Measurements from ENCODE around the gene CRX. TPM values are rescaled to one million over a fixed set of nuclear protein-coding genes. Genes with fewer than 3 reads are reported as not detected.

Gene CRX
- total and polyA plus RNA-seq, 7 donors, result 0.01 TPM; not detected in 6

DNA sequence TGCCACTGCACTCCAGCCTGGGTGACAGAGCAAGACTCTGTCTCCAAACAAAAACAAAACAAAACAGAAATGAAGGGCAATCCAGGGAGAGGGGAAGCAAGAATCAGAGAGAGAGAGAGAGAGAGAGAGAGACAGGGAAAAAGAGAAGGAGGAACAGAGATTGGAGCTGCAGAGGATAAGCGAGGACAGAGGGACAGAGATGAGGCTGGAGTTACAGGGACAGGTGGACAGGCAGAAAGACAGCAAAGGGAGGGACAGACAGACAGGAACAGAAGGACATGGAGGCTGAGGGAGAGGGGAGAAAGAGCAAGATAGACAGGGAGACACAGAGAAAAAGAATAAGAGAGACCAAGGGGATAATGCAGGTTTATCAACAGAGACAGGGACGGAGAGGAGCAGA, 1.3 kb upstream of the CRX start:
- Histone ChIP-seq H3K27ac (no peak overlapping the region), H3K9me3 (no peaks in the 10 kb centered on the region), H3K4me3 (no peak overlapping the region), H3K36me3 (ENCODE audit: insufficient read depth in 1 of 2, low read depth in 1 of 2) (no peaks in the 10 kb centered on the region), H3K27me3 (ENCODE audit: insufficient read depth in 3 of 3, low read length in 2 of 3) (peaks cover 0 to 27% (median 5%) of the 10 kb centered on the region in 3 donors), H3K4me1 (no peaks in the 10 kb centered on the region)
- no peak for ATAC-seq
- no peak for DNase-seq
- WGBS, 3 donors, result 39 to 52% (median 45%) methylated on average over 2 of the region's 2 CpGs
- TF ChIP-seq, protein P1, sequence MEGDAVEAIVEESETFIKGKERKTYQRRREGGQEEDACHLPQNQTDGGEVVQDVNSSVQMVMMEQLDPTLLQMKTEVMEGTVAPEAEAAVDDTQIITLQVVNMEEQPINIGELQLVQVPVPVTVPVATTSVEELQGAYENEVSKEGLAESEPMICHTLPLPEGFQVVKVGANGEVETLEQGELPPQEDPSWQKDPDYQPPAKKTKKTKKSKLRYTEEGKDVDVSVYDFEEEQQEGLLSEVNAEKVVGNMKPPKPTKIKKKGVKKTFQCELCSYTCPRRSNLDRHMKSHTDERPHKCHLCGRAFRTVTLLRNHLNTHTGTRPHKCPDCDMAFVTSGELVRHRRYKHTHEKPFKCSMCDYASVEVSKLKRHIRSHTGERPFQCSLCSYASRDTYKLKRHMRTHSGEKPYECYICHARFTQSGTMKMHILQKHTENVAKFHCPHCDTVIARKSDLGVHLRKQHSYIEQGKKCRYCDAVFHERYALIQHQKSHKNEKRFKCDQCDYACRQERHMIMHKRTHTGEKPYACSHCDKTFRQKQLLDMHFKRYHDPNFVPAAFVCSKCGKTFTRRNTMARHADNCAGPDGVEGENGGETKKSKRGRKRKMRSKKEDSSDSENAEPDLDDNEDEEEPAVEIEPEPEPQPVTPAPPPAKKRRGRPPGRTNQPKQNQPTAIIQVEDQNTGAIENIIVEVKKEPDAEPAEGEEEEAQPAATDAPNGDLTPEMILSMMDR (IDR thresholded peaks at IDR 0.05), result no peak
- intact Hi-C loops (cut with DNase I), result no loop called here

DNA sequence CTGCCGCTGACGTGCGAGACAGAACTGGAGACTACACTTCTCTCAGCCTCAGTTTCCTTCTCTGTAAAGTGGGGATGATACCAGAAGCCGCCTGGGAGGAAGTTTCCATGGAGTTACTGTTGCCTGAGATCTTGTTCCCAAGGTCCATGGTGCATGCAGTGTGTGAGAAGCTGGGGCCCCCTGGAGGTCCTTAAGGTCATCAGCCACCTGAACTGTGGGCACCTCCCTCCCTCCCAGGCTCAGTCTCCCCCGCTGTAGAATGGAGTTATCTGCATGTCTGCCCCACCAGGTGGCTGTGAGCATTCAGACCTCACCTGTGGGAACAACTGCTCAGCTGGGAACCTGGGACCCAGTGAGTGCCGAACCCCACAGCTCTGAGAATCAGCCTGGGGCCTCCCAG, 2.7 kb downstream of the CRX start:
- H3K27me3 ChIP-seq (ENCODE audit: insufficient read depth in 3 of 3, low read length in 2 of 3), result peaks cover 0 to 27% (median 9%) of the 10 kb centered on the region in 3 donors
- intact Hi-C loops (cut with DNase I), result no loop called here
- no peak overlapping the region for H3K27ac ChIP-seq
- H3K36me3 ChIP-seq (ENCODE audit: insufficient read depth in 1 of 2, low read depth in 1 of 2), result no peaks in the 10 kb centered on the region
- H3K9me3 ChIP-seq, result no peaks in the 10 kb centered on the region
- DNase-seq (no peak), ATAC-seq (no peak)
- no peaks in the 10 kb centered on the region for H3K4me1 ChIP-seq
- no peak overlapping the region for H3K4me3 ChIP-seq
- TF ChIP-seq, protein P1 (IDR thresholded peaks at IDR 0.05), result no peak
- WGBS, 3 donors, result 72 to 81% (median 77%) methylated on average over 6 of the region's 6 CpGs

DNA sequence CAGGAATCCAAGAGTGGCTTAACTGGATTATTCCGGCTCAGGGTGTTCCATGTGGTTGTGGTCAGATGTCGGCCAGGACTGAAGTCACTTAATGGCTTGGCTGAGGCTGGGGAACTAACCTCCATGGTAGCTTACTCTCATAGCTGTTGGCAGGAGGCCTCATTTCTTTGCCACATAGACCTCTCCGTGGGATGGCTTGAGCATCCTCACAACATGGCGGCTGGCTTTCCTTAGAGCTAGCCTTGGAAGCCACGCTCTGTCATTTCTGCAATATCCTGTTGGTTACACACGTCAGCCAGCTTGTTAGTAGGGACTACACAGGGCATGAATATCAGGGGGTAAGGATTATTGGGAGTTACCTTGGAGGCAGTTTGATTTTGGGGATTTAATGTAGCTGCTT, 5.1 kb downstream of the CRX start:
- no peak overlapping the region for H3K4me3 ChIP-seq
- no peak for DNase-seq
- H3K9me3 ChIP-seq, result no peaks in the 10 kb centered on the region
- intact Hi-C loops (cut with DNase I), result no loop called here
- no peaks in the 10 kb centered on the region for H3K4me1 ChIP-seq
- WGBS, 3 donors, result 46 to 70% (median 66%) methylated on average over 6 of the region's 6 CpGs
- no peak overlapping the region for H3K27ac ChIP-seq
- H3K36me3 ChIP-seq (ENCODE audit: insufficient read depth in 1 of 2, low read depth in 1 of 2), result no peaks in the 10 kb centered on the region
- TF ChIP-seq, protein P1 (IDR thresholded peaks at IDR 0.05), result no peak
- no peak for ATAC-seq
- peaks cover 0 to 13% (median 5%) of the 10 kb centered on the region in 3 donors for H3K27me3 ChIP-seq (ENCODE audit: insufficient read depth in 3 of 3, low read length in 2 of 3)

DNA sequence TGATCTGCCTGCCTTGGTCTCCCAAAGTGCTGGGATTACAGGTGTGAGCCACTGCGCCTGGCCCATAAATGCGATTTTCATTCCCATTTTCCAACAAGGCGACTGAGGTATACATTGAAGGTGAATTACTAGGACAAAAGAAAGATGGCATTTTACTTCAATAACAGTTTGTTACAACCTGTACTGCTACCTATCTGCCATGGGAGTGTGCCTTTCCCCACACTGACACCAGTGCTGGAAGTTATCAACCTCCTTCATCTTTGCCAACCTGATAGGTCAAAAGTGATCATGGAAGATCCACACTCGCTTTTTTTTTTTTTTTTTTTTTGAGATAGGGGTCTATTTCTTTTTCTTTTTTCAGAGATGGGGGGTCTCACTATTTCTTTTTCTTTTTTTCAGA, 11.0 kb downstream of the CRX start:
- H3K4me3 ChIP-seq, result no peak overlapping the region
- TF ChIP-seq, protein P1 (IDR thresholded peaks at IDR 0.05), result no peak
- 77 to 91% (median 87%) methylated on average over 4 of the region's 4 CpGs for WGBS, 3 donors
- intact Hi-C loops (cut with DNase I), result no loop called here
- H3K4me1 ChIP-seq, result no peaks in the 10 kb centered on the region
- DNase-seq (no peak), ATAC-seq (no peak)
- H3K27me3 ChIP-seq (ENCODE audit: insufficient read depth in 3 of 3, low read length in 2 of 3), result peaks cover 0 to 3% (median 0%) of the 10 kb centered on the region in 3 donors
- H3K36me3 ChIP-seq (ENCODE audit: insufficient read depth in 1 of 2, low read depth in 1 of 2), result no peaks in the 10 kb centered on the region
- H3K9me3 ChIP-seq, result no peaks in the 10 kb centered on the region
- no peak overlapping the region for H3K27ac ChIP-seq

DNA sequence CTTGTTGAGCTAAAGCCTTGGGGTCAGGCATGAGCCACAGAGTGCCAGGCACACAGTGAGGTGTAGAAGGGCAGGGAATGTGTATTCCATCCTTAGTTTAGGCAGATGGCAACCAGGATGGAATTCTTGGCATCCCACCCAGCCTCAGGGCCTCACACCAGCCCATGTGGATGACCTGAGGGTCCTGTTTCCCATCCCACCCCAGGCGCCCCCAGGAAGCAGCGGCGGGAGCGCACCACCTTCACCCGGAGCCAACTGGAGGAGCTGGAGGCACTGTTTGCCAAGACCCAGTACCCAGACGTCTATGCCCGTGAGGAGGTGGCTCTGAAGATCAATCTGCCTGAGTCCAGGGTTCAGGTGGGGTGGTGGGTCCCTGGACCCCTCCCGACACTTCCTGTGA, 14.3 kb downstream of the CRX start:
- DNase-seq (no peak), ATAC-seq (no peak)
- 61 to 65% (median 64%) methylated on average over 7 to 8 of the region's 8 CpGs for WGBS, 3 donors
- TF ChIP-seq, protein P1 (IDR thresholded peaks at IDR 0.05), result no peak
- Histone ChIP-seq H3K4me1 (no peaks in the 10 kb centered on the region), H3K27me3 (ENCODE audit: insufficient read depth in 3 of 3, low read length in 2 of 3) (peaks cover 0 to 8% (median 4%) of the 10 kb centered on the region in 3 donors), H3K36me3 (ENCODE audit: insufficient read depth in 1 of 2, low read depth in 1 of 2) (no peaks in the 10 kb centered on the region), H3K9me3 (no peaks in the 10 kb centered on the region), H3K27ac (no peak overlapping the region), H3K4me3 (no peak overlapping the region)
- intact Hi-C loops (cut with DNase I), result no loop called here
